SK-N-SH (cell line): ENCODE measurements around the gene MFNG. TPM values are rescaled to one million over a fixed set of nuclear protein-coding genes. Genes with fewer than 3 reads are reported as not detected.

ENCODE experiments used
- CTCF ChIA-PET: fragments of 300-600, 350-600 bp; formaldehyde crosslinking; extraction: SDS; loops from one replicate; lab custom pipeline; 2021; lab: Yijun Ruan, JAX
- POLR2A ChIA-PET: fragments of 350-600 bp; sonication (Branson Sonifier 250); formaldehyde crosslinking; extraction: SDS; loops from one replicate; lab custom pipeline; 2020; ENCODE audit warnings: antibody characterized with exemption, inconsistent platforms; lab: Yijun Ruan, JAX
- DNase-seq: peaks from one replicate; pipeline ENCODE4 v3.0.0; 2012
- H2AFZ ChIP-seq: fragments of 200-600 bp; sonication (generic); 2 replicates; pipeline ENCODE4 v1.8.1; 2016; ENCODE audit warnings: antibody characterized with exemption, mild to moderate bottlenecking, low read depth
- H3F3A ChIP-seq: fragments of 200-600 bp; sonication (generic); replicated peaks from 2 replicates; pipeline ENCODE3; 2016; ENCODE audit warnings: antibody characterized with exemption, mild to moderate bottlenecking; ENCODE audit not compliant: insufficient read depth
- H3K27ac ChIP-seq, 2 experiments: fragments of 200-500 bp in 1 of 2; fragments of 200-600 bp in 1 of 2; sonication (Bioruptor generic) in 1 of 2; sonication (generic), shearing (Covaris generic) in 1 of 2; 2 replicates each; pipeline versions ENCODE4 v1.5.1 to v1.6.1; 2014 to 2016; ENCODE audit warnings: low read depth in 2 of 2, inconsistent platforms in 1 of 2, low read length in 1 of 2, mild to moderate bottlenecking in 1 of 2, mixed read lengths in 1 of 2
- H3K27me3 ChIP-seq: fragments of 200-600 bp; sonication (generic), shearing (Covaris generic); 2 replicates; pipeline ENCODE4 v1.6.1; 2016; ENCODE audit warnings: mixed run types; ENCODE audit not compliant: insufficient read depth
- H3K36me3 ChIP-seq, 2 experiments: fragments of 200-500 bp in 1 of 2; fragments of 200-600 bp in 1 of 2; sonication (Bioruptor generic) in 1 of 2; sonication (generic) in 1 of 2; replicated peaks in 1 of 2; 2 replicates each; pipeline versions ENCODE3 to v1.5.1; 2014 to 2016; ENCODE audit warnings: low read length in 1 of 2, mild to moderate bottlenecking in 1 of 2; ENCODE audit not compliant: insufficient read depth in 2 of 2, control insufficient read depth in 1 of 2
- H3K4me1 ChIP-seq, 2 experiments: fragments of 200-500 bp in 1 of 2; fragments of 200-600 bp in 1 of 2; sonication (Bioruptor generic) in 1 of 2; sonication (generic), shearing (Covaris generic) in 1 of 2; 2 replicates each; pipeline versions ENCODE4 v1.5.1 to v1.6.1; 2014 to 2016; ENCODE audit warnings: low read depth in 1 of 2, low read length in 1 of 2, mixed run types in 1 of 2; ENCODE audit not compliant: insufficient read depth in 2 of 2, control insufficient read depth in 1 of 2
- H3K4me2 ChIP-seq: fragments of 200-600 bp; sonication (generic), shearing (Covaris generic); 2 replicates; pipeline ENCODE4 v1.6.1; 2017; ENCODE audit warnings: mixed run types
- H3K4me3 ChIP-seq, 2 experiments: fragments of 200-500 bp in 1 of 2; fragments of 200-600 bp in 1 of 2; sonication (Bioruptor generic) in 1 of 2; sonication (generic), shearing (Covaris generic) in 1 of 2; 2 replicates each; pipeline versions ENCODE4 v1.5.1 to v1.8.1; 2014 to 2016; ENCODE audit warnings: low read depth in 2 of 2, inconsistent platforms in 1 of 2, low read length in 1 of 2, mild to moderate bottlenecking in 1 of 2, mixed read lengths in 1 of 2, moderate library complexity in 1 of 2
- H3K79me2 ChIP-seq: fragments of 200-600 bp; sonication (generic); 2 replicates; pipeline ENCODE4 v1.8.1; 2017; ENCODE audit warnings: mild to moderate bottlenecking; ENCODE audit not compliant: insufficient read depth
- H3K9ac ChIP-seq: fragments of 200-600 bp; sonication (generic); 2 replicates; pipeline ENCODE4 v1.6.1; 2017; ENCODE audit warnings: mixed run types
- H3K9me2 ChIP-seq: fragments of 200-600 bp; sonication (generic); 2 replicates; pipeline ENCODE4 v1.6.1; 2017; ENCODE audit warnings: mixed run types
- H3K9me3 ChIP-seq: fragments of 200-600 bp; sonication (generic); 2 replicates; pipeline ENCODE4 v1.6.1; 2017; ENCODE audit warnings: mixed run types, mild to moderate bottlenecking, moderate library complexity
- H4K20me1 ChIP-seq: fragments of 200-600 bp; sonication (generic); 2 replicates; pipeline ENCODE4 v1.6.1; 2017; ENCODE audit warnings: mild to moderate bottlenecking, mixed run types; ENCODE audit not compliant: insufficient read depth
- CHD2 ChIP-seq: fragments of 150-350 bp; IDR thresholded peaks from 2 replicates; pipeline ENCODE4 v1.6.1; 2018; ENCODE audit warnings: low read length; ENCODE audit not compliant: partially characterized antibody
- ELF1 ChIP-seq: IDR thresholded peaks from 2 replicates; pipeline ENCODE4 v1.4.0; 2012
- EZH2phosphoT487 ChIP-seq: fragments of 200-600 bp; sonication (generic); IDR thresholded peaks from 2 replicates; pipeline ENCODE4 v1.6.1; 2017; ENCODE audit warnings: low read depth, mixed run types, mild to moderate bottlenecking, antibody characterized with exemption, moderate library complexity, borderline replicate concordance
- FOSL2 ChIP-seq: IDR thresholded peaks from 2 replicates; pipeline ENCODE4 v1.4.0; 2012; ENCODE audit warnings: low read depth, mild to moderate bottlenecking, moderate library complexity, borderline replicate concordance
- FOXJ3 ChIP-seq: sonication (generic); formaldehyde crosslinking; IDR thresholded peaks from 2 replicates; pipeline ENCODE4 v1.5.1; 2020; ENCODE audit warnings: mild to moderate bottlenecking, missing genetic modification reagents
- FOXM1 ChIP-seq: IDR thresholded peaks from 2 replicates; pipeline ENCODE4 v1.4.0; 2012; ENCODE audit warnings: low read depth, mild to moderate bottlenecking
- MEF2A ChIP-seq: IDR thresholded peaks from 2 replicates; pipeline ENCODE4 v1.4.0; 2012; ENCODE audit warnings: low read depth, borderline replicate concordance
- PBX3 ChIP-seq: IDR thresholded peaks from 2 replicates; pipeline ENCODE4; 2012
- RAD21 ChIP-seq: IDR thresholded peaks from 2 replicates; pipeline ENCODE4 v1.6.1; 2012; ENCODE audit warnings: mild to moderate bottlenecking, low read length
- RCOR1 ChIP-seq: fragments of 150-350 bp; IDR thresholded peaks from 2 replicates; pipeline ENCODE4 v1.6.1; 2017; ENCODE audit warnings: antibody characterized with exemption, low read length
- RXRA ChIP-seq: IDR thresholded peaks from 2 replicates; pipeline ENCODE4 v1.4.0; 2012; ENCODE audit warnings: low read depth, mild to moderate bottlenecking, borderline replicate concordance
- SIN3A ChIP-seq: IDR thresholded peaks from 2 replicates; pipeline ENCODE4 v1.6.1; 2012; ENCODE audit warnings: low read depth, mild to moderate bottlenecking, low read length, moderate library complexity, borderline replicate concordance
- TCF12 ChIP-seq: IDR thresholded peaks from 2 replicates; pipeline ENCODE4 v1.4.0; 2012
- TEAD4 ChIP-seq: IDR thresholded peaks from 2 replicates; pipeline ENCODE4 v1.4.0; 2012; ENCODE audit warnings: mild to moderate bottlenecking, borderline replicate concordance; ENCODE audit not compliant: insufficient read depth
- USF1 ChIP-seq: IDR thresholded peaks from 2 replicates; pipeline ENCODE4 v1.4.0; 2012; ENCODE audit warnings: low read depth, borderline replicate concordance
- WGBS: methylation state at CpG from one replicate; pipeline ENCODE4 v1.1.6; 2017; ENCODE audit warnings: low lambda C conversion rate; 5-methylcytosine and 5-hydroxymethylcytosine counted together
- polyA plus RNA-seq, 3 experiments: library from polyadenylated mRNA; depleted of rRNA; stranded (reverse); fragments of >200 nt; gene quantifications; 2 replicates each; pipeline ENCODE4 v1.2.3, GENCODE V29; 2012
- TF ChIP-seq, protein P1 (sequence below): fragments of 200-600 bp; sonication (generic); IDR thresholded peaks from 2 replicates; pipeline ENCODE4 v1.6.1; 2017; ENCODE audit warnings: antibody characterized with exemption, mild to moderate bottlenecking, moderate library complexity

Gene MFNG
- polyA plus RNA-seq, 1 of the 3 experiments (the other 2 are of a cell fraction), result 0.18 TPM

GRCh38 chr22:37502342-37503182, 16.4 kb upstream of the MFNG start (continued):
- TF ChIP-seq TEAD4 (no peak), EZH2phosphoT487 (no peak), ELF1 (no peak), FOXM1 (no peak)

GRCh38 chr22:37501610-37502341, 15.6 kb upstream of the MFNG start:
- Histone ChIP-seq H3K4me2 (0 out of 2 replicates have a peak overlapping the region, but pooled peaks have one; percentile 42), H3F3A (peaks cover 16% of the 10 kb centered on the region)

More at GRCh38 chr22:37501610-37502341, 15.6 kb upstream of the MFNG start:
- Histone ChIP-seq H2AFZ (no peak overlapping the region), H3K79me2 (no peaks in the 10 kb centered on the region), H3K4me1 (peaks cover 13 to 52% of the 10 kb centered on the region in 2 experiments), H3K36me3 (peaks cover 0 to 6% of the 10 kb centered on the region in 2 experiments), H3K27me3 (no peaks in the 10 kb centered on the region), H3K27ac (peak overlapping the region in 1 of 2 experiments; percentile 58; a peak in 2 of 4 replicates), H3K9ac (no peak overlapping the region), H3K9me3 (no peaks in the 10 kb centered on the region), H4K20me1 (no peaks in the 10 kb centered on the region), H3K4me3 (no peak overlapping the region), H3K9me2 (no peaks in the 10 kb centered on the region)
- 72% methylated on average over 14 of the region's 14 CpGs for WGBS
- ChIA-PET CTCF (interaction anchor here (0.7 to 2.1 kb wide), 3 partner anchors 11 to 185 kb away, joined by 3 to 6 read pairs (median 3); no protein-coding TSS in a partner anchor), POLR2A (no interaction called here)
- no peak for DNase-seq
- TF ChIP-seq, protein P1, sequence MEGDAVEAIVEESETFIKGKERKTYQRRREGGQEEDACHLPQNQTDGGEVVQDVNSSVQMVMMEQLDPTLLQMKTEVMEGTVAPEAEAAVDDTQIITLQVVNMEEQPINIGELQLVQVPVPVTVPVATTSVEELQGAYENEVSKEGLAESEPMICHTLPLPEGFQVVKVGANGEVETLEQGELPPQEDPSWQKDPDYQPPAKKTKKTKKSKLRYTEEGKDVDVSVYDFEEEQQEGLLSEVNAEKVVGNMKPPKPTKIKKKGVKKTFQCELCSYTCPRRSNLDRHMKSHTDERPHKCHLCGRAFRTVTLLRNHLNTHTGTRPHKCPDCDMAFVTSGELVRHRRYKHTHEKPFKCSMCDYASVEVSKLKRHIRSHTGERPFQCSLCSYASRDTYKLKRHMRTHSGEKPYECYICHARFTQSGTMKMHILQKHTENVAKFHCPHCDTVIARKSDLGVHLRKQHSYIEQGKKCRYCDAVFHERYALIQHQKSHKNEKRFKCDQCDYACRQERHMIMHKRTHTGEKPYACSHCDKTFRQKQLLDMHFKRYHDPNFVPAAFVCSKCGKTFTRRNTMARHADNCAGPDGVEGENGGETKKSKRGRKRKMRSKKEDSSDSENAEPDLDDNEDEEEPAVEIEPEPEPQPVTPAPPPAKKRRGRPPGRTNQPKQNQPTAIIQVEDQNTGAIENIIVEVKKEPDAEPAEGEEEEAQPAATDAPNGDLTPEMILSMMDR, result no peak
- TF ChIP-seq RCOR1, result no peak
- no peak for TF ChIP-seq RXRA
- TF ChIP-seq FOXM1, result no peak
- TF ChIP-seq FOSL2, result no peak
- TF ChIP-seq FOXJ3 (CRISPR knock-in tag), result no peak
- no peak for TF ChIP-seq CHD2
- TF ChIP-seq MEF2A, result no peak
- no peak for TF ChIP-seq USF1
- TF ChIP-seq RAD21, result no peak
- TF ChIP-seq EZH2phosphoT487, result no peak
- TF ChIP-seq PBX3, result no peak
- no peak for TF ChIP-seq TCF12
- no peak for TF ChIP-seq SIN3A
- no peak for TF ChIP-seq TEAD4
